ENCODE data around the gene TMEM229A.

DNA sequence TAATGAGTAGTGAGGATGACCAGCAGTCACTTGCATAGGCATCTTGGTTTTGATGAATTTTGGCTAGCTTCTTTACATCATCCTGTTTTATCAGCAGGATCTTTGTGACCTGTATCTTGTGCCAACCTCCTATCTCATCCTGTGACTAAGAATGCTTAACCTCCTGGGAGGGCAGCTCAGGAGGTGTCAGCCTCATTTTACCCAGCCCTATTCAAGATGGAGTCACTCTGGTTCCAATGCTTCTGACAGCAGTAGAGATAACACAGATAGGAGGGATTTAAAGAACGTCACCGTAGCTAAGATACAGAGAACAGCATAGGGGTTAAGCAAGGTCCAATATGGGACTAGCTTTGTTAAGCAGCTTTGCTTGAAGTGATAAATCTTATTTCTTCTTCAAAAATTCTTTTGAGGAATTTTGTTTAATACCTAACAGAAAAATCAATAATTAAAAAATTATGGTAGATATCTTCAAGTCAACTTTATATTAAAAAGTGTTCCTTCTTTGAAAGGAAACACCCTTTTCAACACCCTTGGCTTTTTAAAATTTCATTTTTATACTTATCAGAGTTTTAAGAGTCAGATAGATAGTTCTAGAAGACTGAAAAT lies 39.9 kb downstream of the TMEM229A start:
- TF ChIP-seq POLR2A (IDR thresholded peaks at IDR 0.05; ENCODE audit: low read depth, low read length): no peak
- TF ChIP-seq TAF1 (IDR thresholded peaks at IDR 0.05; ENCODE audit: low read depth, low read length): no peak
- TF ChIP-seq PAX5 (IDR thresholded peaks at IDR 0.05; ENCODE audit: insufficient read depth, low read length, severe bottlenecking): no peak
- TF ChIP-seq POLR2AphosphoS5 (IDR thresholded peaks at IDR 0.05; ENCODE audit: low read depth, low read length): no peak
- TF ChIP-seq POU2F2 (IDR thresholded peaks at IDR 0.05; ENCODE audit: low read depth, low read length): no peak
